Natural killer cell (primary cell): Measurements from ENCODE around the gene PRKCQ. TPM values are rescaled to one million over a fixed set of nuclear protein-coding genes. Genes with fewer than 3 reads are reported as not detected.

Experiments
- ATAC-seq, 3 donors: fragments of 150-1000 bp in 2 of 3; fragments of 200-7000 bp in 1 of 3; cut with Tn5 transposase; 1 replicate in 1 of 3; 2 replicates in 2 of 3; pipeline ENCODE4 v1.10.0; 2021; ENCODE audit warnings: mild to moderate bottlenecking in 2 of 3, moderate library complexity in 2 of 3
- DNase-seq, 2 donors: peaks; one replicate each; pipeline versions ENCODE4 v3.0.0 to v3.0.0-alpha.2; 2013 to 2021; ENCODE audit warnings: mixed read lengths in 1 of 2
- H3K27ac ChIP-seq: one replicate; pipeline ENCODE4 v1.5.1; 2013; ENCODE audit warnings: mild to moderate bottlenecking, low read length
- H3K27me3 ChIP-seq: one replicate; pipeline ENCODE4 v1.6.1; 2013; ENCODE audit warnings: low read length; ENCODE audit not compliant: control insufficient read depth, insufficient read depth
- H3K36me3 ChIP-seq: one replicate; pipeline ENCODE4 v1.6.1; 2013; ENCODE audit warnings: low read length; ENCODE audit not compliant: control insufficient read depth, insufficient read depth
- H3K4me1 ChIP-seq: one replicate; pipeline ENCODE4 v1.6.1; 2013; ENCODE audit warnings: low read length; ENCODE audit not compliant: control insufficient read depth, insufficient read depth
- H3K4me3 ChIP-seq: one replicate; pipeline ENCODE4 v1.5.1; 2013; ENCODE audit warnings: low read length
- H3K9me3 ChIP-seq: one replicate; pipeline ENCODE4 v1.6.1; 2013; ENCODE audit warnings: low read length; ENCODE audit not compliant: control insufficient read depth, insufficient read depth
- H3K27ac Mint-ChIP-seq, 2 donors: one replicate each; pipeline ENCODE4 v1.8.0; 2022; ENCODE audit warnings: mild to moderate bottlenecking in 2 of 2, mixed read lengths in 2 of 2, moderate library complexity in 1 of 2
- H3K27me3 Mint-ChIP-seq, 2 donors: one replicate each; pipeline ENCODE4 v1.8.0; 2022; ENCODE audit warnings: low read depth in 2 of 2, mixed read lengths in 2 of 2
- H3K36me3 Mint-ChIP-seq: one replicate; pipeline ENCODE4 v1.8.0; 2022; ENCODE audit warnings: mixed read lengths
- H3K4me1 Mint-ChIP-seq, 2 donors: one replicate each; pipeline ENCODE4 v1.8.0; 2022; ENCODE audit warnings: mixed read lengths in 2 of 2
- H3K4me3 Mint-ChIP-seq: one replicate; pipeline ENCODE4 v1.8.0; 2022; ENCODE audit warnings: mild to moderate bottlenecking, moderate library complexity, mixed read lengths
- H3K9me3 Mint-ChIP-seq, 2 donors: one replicate each; pipeline ENCODE4 v1.8.0; 2022; ENCODE audit warnings: mixed read lengths in 2 of 2
- CTCF ChIP-seq: fragments of 200-600 bp; IDR thresholded peaks from one replicate; pipeline ENCODE4 v1.8.0; 2022; ENCODE audit warnings: antibody characterized with exemption
- WGBS: methylation state at CpG from one replicate; pipeline ENCODE4 v1.1.7; 2013; ENCODE audit warnings: missing lambda C conversion rate; ENCODE audit not compliant: insufficient coverage; 5-methylcytosine and 5-hydroxymethylcytosine counted together
- intact Hi-C: fragments of 100-400 bp; cut with micrococcal nuclease; formaldehyde crosslinking; loops from one replicate; pipeline ENCODE4 v1.14.2; 2022
- total RNA-seq, 4 donors: library from RNA; stranded (reverse); fragments of 120-200 nt in 1 of 4; gene quantifications; one replicate each; pipeline versions ENCODE4 v1.2.3 to v1.2.4, GENCODE V29; 2013 to 2022

The PRKCQ gene
- total RNA-seq, 3 donors from 2014 or later (not counting 1 experiment from before 2014, with no cell fraction given) = 46.5 to 69.5 (median 61.3) TPM

GRCh38 chr10:6590100-6590499, 10.0 kb upstream of the PRKCQ start:
- Histone ChIP-seq H3K4me1 (peaks cover 46% of the 10 kb centered on the region), H3K9me3 (no peaks in the 10 kb centered on the region), H3K27ac (peak overlapping the region; percentile 34), H3K4me3 (no peak overlapping the region), H3K36me3 (peaks cover 14% of the 10 kb centered on the region), H3K27me3 (no peaks in the 10 kb centered on the region)
- no peaks in the 10 kb centered on the region for H3K9me3 Mint-ChIP-seq
- H3K36me3 Mint-ChIP-seq = peaks cover 19% of the 10 kb centered on the region
- WGBS = 64% methylated on average over 4 of the region's 4 CpGs
- peak; percentile 38 to 60 (median 57) for ATAC-seq
- peak overlapping the region; percentile 88 to 93 for H3K27ac Mint-ChIP-seq
- no peaks in the 10 kb centered on the region for H3K27me3 Mint-ChIP-seq
- no peak for DNase-seq
- no peak for TF ChIP-seq CTCF
- peak overlapping the region; percentile 87 for H3K4me3 Mint-ChIP-seq
- intact Hi-C loops = no loop called here
- H3K4me1 Mint-ChIP-seq = peaks cover 56 to 66% of the 10 kb centered on the region in 2 donors

GRCh38 chr10:6589287-6590094, 9.4 kb upstream of the PRKCQ start:
- WGBS = 65% methylated on average over 10 of the region's 11 CpGs
- H3K27me3 Mint-ChIP-seq = no peaks in the 10 kb centered on the region
- Histone ChIP-seq H3K27me3 (no peaks in the 10 kb centered on the region), H3K27ac (peak overlapping the region; percentile 34), H3K4me1 (peaks cover 46% of the 10 kb centered on the region), H3K4me3 (no peak overlapping the region), H3K36me3 (peaks cover 19% of the 10 kb centered on the region), H3K9me3 (no peaks in the 10 kb centered on the region)
- H3K9me3 Mint-ChIP-seq = no peaks in the 10 kb centered on the region
- H3K4me1 Mint-ChIP-seq = peaks cover 60 to 73% of the 10 kb centered on the region in 2 donors
- peaks cover 24% of the 10 kb centered on the region for H3K36me3 Mint-ChIP-seq
- H3K27ac Mint-ChIP-seq = peak overlapping the region; percentile 88 to 93
- DNase-seq (no peak), ATAC-seq (peak; percentile 27 to 61 (median 54))
- no peak for TF ChIP-seq CTCF
- H3K4me3 Mint-ChIP-seq = peak overlapping the region; percentile 87
- intact Hi-C loops = no loop called here

GRCh38 chr10:6588845-6589244, 8.8 kb upstream of the PRKCQ start:
- Histone ChIP-seq H3K9me3 (no peaks in the 10 kb centered on the region), H3K27me3 (no peaks in the 10 kb centered on the region), H3K4me3 (no peak overlapping the region), H3K27ac (no peak overlapping the region), H3K4me1 (peaks cover 48% of the 10 kb centered on the region), H3K36me3 (peaks cover 20% of the 10 kb centered on the region)
- Mint-ChIP-seq H3K9me3 (no peaks in the 10 kb centered on the region), H3K4me1 (peaks cover 66 to 79% of the 10 kb centered on the region in 2 donors), H3K27me3 (no peaks in the 10 kb centered on the region), H3K36me3 (peaks cover 28% of the 10 kb centered on the region), H3K4me3 (peak overlapping the region; percentile 67), H3K27ac (peak overlapping the region; percentile 88 to 93)
- 93% methylated on average over 2 of the region's 3 CpGs for WGBS
- no peak for ATAC-seq
- no peak for TF ChIP-seq CTCF
- intact Hi-C loops = no loop called here
- DNase-seq = no peak
